ENCODE results near the gene RAB12.

RAB12 gene

DNA sequence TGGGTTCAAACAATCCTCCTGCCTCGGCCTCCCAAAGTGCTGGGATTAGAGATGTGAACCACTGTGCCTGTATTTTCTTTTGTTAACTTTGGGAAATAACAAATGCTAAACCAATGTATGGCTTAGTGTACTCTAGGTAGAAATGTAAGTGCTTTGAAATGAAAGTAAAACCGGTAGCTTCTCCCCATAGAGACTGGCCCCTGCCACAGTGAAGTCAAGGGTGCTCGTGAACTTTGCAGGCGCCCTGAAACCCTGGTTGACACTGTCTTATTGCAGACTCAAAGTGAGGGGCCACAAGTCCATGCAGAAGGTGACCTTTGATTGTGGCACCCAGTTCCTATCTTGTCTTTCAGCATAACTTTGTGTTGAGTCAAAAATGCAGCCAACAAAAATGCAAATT, 72.0 kb downstream of the RAB12 start:
- no peak for DNase-seq

DNA sequence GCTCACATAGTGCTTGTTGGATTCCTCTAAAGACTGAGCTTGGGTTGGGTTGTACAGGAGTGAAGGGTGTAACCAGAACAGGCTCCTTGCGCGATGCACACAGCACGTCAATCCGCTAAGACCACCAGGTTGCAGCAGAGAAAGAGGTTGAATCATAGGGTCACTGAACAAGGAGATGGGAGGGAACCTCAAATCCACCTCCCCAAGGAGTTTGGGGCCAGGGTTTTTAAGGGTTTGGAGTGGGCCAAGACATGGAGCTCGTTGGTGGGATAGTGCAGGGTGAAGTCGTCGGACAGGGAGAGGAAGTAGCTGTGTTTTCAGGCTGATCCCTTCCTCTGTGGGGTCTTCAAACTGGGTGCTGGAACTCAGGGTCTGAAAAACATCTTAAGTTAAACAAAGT, 75.3 kb downstream of the RAB12 start:
- no peak for DNase-seq

DNA sequence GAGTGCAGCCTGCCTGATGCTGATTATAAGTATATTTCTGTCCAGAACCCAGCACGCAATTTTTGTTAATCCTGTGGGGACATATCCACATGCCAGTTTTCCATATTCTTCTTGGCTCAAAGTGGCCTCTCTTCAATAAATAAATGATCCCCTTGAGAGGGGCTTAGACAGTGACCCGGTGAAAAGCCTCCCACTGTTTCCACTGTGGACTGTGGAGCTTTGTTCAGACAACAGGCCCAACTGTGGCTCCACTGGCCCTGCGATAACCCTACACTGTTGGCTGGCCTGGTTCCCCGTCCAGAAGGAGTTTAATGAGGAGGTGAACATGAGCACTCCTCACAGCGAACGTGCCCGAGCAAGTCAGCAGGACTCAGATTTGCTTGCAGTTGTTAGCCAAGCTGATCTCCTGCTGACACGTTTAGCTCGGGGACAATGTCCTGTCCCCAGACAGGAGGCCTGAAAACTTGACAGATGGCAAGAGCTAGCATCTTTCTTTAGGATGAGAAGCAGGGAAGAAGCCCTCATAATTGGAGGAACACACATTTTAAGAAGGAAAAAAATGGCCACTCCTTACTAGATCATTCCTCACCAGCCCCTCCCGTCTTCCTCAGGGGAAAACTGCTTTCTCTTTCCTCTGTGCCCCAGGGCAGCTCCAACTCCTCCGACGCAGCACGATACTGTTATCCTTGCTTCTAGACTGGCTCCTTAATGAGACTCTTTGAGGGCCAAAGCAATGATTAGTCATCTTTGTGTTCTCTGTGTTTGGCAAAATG, 76.1 kb downstream of the RAB12 start:
- no peak for DNase-seq

DNA sequence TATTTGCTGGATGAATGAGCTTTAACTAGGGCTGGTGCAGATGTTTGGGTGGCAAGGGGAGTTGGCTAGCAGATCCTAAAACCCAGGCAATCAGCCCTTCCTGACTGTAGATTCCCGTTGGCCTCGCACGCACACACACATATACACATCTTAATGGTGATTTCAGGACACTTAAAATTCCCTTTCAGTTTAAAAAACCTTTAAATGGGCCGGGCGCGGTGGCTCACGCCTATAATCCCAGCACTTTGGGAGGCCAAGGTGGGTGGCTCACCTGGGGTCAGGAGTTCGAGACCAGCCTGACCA, 76.6 kb downstream of the RAB12 start:
- no peak for DNase-seq

DNA sequence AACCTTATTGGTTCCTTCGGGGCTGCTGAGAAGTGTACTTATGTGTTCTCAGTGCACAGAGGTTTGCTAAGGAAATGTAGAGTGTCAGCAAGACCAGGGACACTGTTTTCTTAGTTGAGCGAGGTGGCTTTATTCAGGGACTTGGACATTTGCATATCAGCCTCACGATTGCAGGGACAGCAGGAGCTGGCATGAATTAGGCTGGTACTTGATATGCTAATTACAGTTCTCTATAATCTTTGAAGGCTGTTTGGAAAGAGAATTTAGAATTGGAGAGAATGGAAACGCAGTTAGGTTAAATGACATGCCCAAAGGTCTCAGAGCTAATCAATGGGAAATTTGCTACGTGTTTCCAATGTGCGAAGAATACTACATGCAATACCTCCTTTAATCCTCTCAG, 77.4 kb downstream of the RAB12 start:
- DNase-seq: no peak

DNA sequence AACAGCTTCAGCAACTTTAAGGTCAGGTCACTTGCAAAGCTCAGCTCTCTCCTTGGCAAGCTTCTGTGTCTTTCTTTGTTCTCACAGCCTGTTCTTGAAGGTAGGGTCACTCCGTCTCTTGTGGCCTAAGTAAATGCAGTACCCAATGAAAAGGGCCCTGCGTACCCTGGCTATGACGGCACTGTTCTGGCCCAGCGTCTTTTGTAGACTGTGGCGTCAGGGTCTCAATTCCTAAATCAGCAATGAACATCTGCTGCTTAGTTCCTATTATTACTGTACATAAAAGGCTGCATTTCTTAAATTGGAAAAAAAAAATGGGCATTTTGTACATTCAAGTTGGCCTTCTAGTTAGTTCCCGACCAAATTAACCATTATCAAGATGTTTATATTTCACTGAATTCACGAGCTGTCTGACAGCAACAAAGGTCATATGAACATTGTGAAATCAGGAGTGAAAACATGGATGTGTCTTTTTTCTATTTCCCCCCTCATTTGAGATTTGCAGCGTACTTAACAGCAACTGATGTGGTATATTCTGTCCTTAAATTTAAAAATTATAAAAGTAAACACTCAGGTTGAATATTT, 79.1 kb downstream of the RAB12 start:
- no peak for DNase-seq

DNA sequence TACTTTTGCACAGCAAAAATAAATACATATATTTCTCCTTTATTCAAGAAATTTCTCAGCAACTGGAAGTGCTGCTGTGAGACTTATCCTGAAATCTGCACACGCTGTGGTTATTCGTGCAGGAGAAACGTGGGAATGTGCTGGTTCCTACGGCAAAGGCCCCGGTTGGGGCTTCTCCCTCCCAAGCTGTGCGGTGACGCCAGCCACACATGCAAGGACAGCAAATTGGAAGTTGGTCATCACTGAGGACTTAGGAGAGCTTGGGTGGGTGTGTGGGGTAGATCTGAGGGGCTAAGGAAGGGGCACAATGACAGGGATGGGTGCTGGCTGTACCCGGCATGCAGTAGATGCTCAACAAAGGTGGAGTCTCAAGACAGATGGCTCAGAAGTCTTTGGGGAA, 79.6 kb downstream of the RAB12 start:
- DNase-seq: no peak

Measured in amygdala (tissue), 56 donors.